K562 (cell line): ENCODE results near the gene TRDMT1. TPM values are rescaled to one million over a fixed set of nuclear protein-coding genes. Genes with fewer than 3 reads are reported as not detected.

Experiments used
- ARHGAP35 ChIP-seq: fragments of 450-650 bp; IDR thresholded peaks from 2 replicates; pipeline ENCODE4 v1.6.1; 2018; ENCODE audit not compliant: partially characterized antibody
- ARID1B ChIP-seq: fragments of 450-650 bp; IDR thresholded peaks from 2 replicates; pipeline ENCODE4 v1.6.1; 2016; ENCODE audit warnings: antibody characterized with exemption, mild to moderate bottlenecking, inconsistent platforms
- CCAR2 ChIP-seq: fragments of 200-400 bp; formaldehyde crosslinking; IDR thresholded peaks from 2 replicates; pipeline ENCODE4 v1.6.1; 2017; ENCODE audit warnings: mild to moderate bottlenecking, low read depth, low read length
- DNMT1 ChIP-seq: fragments of 450-650 bp; IDR thresholded peaks from 2 replicates; pipeline ENCODE4 v1.6.1; 2016; ENCODE audit warnings: antibody characterized with exemption, mild to moderate bottlenecking
- EWSR1 ChIP-seq: fragments of 450-650 bp; IDR thresholded peaks from 2 replicates; pipeline ENCODE4 v1.6.1; 2018; ENCODE audit warnings: borderline replicate concordance, mild to moderate bottlenecking, low read depth, moderate library complexity; ENCODE audit not compliant: partially characterized antibody
- FOSL1 ChIP-seq: fragments of 200-800 bp; sonication (Bioruptor generic); conservative IDR thresholded peaks from 2 replicates; pipeline ENCODE4 v1.6.1; 2016; ENCODE audit warnings: missing genetic modification characterization, missing compliant biosample characterization
- HDAC8 ChIP-seq: fragments of 450-650 bp; IDR thresholded peaks from 2 replicates; pipeline ENCODE4 v1.6.1; 2016; ENCODE audit warnings: mild to moderate bottlenecking, missing genetic modification characterization, moderate library complexity, missing compliant biosample characterization
- HIVEP1 ChIP-seq: fragments of 250-450 bp; sonication (Bioruptor Pico); IDR thresholded peaks from 2 replicates; pipeline ENCODE4 v1.4.0; 2020; ENCODE audit warnings: mild to moderate bottlenecking
- HMGN3 ChIP-seq: IDR thresholded peaks from 2 replicates; pipeline ENCODE4 v1.6.1; 2011; ENCODE audit warnings: borderline replicate concordance, low read depth, mild to moderate bottlenecking, mixed read lengths, low read length; ENCODE audit not compliant: insufficient read length; ENCODE audit errors: extremely low read depth
- HNRNPUL1 ChIP-seq: fragments of 200-400 bp; formaldehyde crosslinking; IDR thresholded peaks from 2 replicates; pipeline ENCODE4 v1.6.1; 2017; ENCODE audit warnings: low read length
- NCOR1 ChIP-seq: fragments of 450-650 bp; IDR thresholded peaks from 2 replicates; pipeline ENCODE4 v1.6.1; 2016; ENCODE audit warnings: mild to moderate bottlenecking, moderate library complexity
- PRMT5 ChIP-seq: sonication (generic); formaldehyde crosslinking; IDR thresholded peaks from 2 replicates; pipeline ENCODE4 v1.5.0; 2020; ENCODE audit warnings: missing genetic modification reagents
- RBM39 ChIP-seq: fragments of 200-400 bp; formaldehyde crosslinking; optimal IDR thresholded peaks from 2 replicates; pipeline ENCODE3; 2018; ENCODE audit warnings: low read depth, low read length
- TCF7 ChIP-seq: sonication (generic); IDR thresholded peaks from 2 replicates; pipeline ENCODE4 v1.6.1; 2016; ENCODE audit warnings: antibody characterized with exemption, borderline replicate concordance
- ZNF165 ChIP-seq: fragments of 250-450 bp; sonication (Bioruptor Pico); IDR thresholded peaks from 2 replicates; pipeline ENCODE4 v1.4.0; 2020; ENCODE audit warnings: borderline replicate concordance
- ZNF232 ChIP-seq: sonication (generic); formaldehyde crosslinking; IDR thresholded peaks from 2 replicates; pipeline ENCODE4 v1.8.0; 2022; ENCODE audit warnings: mild to moderate bottlenecking, missing genetic modification reagents
- polyA plus RNA-seq, 8 experiments: library from polyadenylated mRNA; depleted of rRNA in 4 of 8; stranded (reverse) in 5 of 8; unstranded in 3 of 8; fragments of >200 nt; fragmentation: Nextera tagmentation in 2 of 8; fragmentation: Illumina TruSeq in 1 of 8; extraction: Ambion mirVana in 2 of 8; extraction: Trizol in 1 of 8; gene quantifications; 2 replicates each; pipeline versions ENCODE4 v1.2.1 to v1.2.3, GENCODE V29; 2011 to 2014; ENCODE audit warnings: inconsistent platforms in 1 of 8, missing spikeins in 1 of 8
- total RNA-seq, 7 experiments: library from RNA; depleted of rRNA in 6 of 7; stranded (reverse); fragments of >200 nt in 6 of 7; fragmentation: Illumina TruSeq in 2 of 7; extraction: Trizol in 2 of 7; gene quantifications; 2 replicates each; pipeline versions ENCODE4 v1.2.1 to v1.2.3, GENCODE V29; 2011 to 2021; ENCODE audit warnings: low replicate concordance in 1 of 7
- TF ChIP-seq, protein P1 (sequence below): fragments of 450-650 bp; formaldehyde crosslinking; IDR thresholded peaks from 2 replicates; pipeline ENCODE4 v1.4.0; 2020; ENCODE audit warnings: mild to moderate bottlenecking, moderate library complexity
- TF ChIP-seq, protein P2 (sequence below), 2 experiments: fragments of 200-800 bp in 1 of 2; sonication (Bioruptor generic) in 1 of 2; sonication (generic) in 1 of 2; formaldehyde crosslinking in 1 of 2; IDR thresholded peaks in 1 of 2; conservative IDR thresholded peaks in 1 of 2; 2 replicates each; pipeline versions ENCODE4 v1.5.0 to v1.6.1; 2016 to 2020; ENCODE audit warnings: missing compliant biosample characterization in 1 of 2, missing genetic modification characterization in 1 of 2, missing genetic modification reagents in 1 of 2
- TF ChIP-seq, protein P3 (sequence below): fragments of 250-450 bp; sonication (Bioruptor Pico); IDR thresholded peaks from 2 replicates; pipeline ENCODE4 v1.5.0; 2020; ENCODE audit warnings: mild to moderate bottlenecking

TRDMT1 gene
- total and polyA plus RNA-seq, 9 of the 15 experiments (the other 6 are each of a cell fraction or from before 2014, with no cell fraction given), result 5.4 to 12.6 (median 9.3) TPM

DNA sequence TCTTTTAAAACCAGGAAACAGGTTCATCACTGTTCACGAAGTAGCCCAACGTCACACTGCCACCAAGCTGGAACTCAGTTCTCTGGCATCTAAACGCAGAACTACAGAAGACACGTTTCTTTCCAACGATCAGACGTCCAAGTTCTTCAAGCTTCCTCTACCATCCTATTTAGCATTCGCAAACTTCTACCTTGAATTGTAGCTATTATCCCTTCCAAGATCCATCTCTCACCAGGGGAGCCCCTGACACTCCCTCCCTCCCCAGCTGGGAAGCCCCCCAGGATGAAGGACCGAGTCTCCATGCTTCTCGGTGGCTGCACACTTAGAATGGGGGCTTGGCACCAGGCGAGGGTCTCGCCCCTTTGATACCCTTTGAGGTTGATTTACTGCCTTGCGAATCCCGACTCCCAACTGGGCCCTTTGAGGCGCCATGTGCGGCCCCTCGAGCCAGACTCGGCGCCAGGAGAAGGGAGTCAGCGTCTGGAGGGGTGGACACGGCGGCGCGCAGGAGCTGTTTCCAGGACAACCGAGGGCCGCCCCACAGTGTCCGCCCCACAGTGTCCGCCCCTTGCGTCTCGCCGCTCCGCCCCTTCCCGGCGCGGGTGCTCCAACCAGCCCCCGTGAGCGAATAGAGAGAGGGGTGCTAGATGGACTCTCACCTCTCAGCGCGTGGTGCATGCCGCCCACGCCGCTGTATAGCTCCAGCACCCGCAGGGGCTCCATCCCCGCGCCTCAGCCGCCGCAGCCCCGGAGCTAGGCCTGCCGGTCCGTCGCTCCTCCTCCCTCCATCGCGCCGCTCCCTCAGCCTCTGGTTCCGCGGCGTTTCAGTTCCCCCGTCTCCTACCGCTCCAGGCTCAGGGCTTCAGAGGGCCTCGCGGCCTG, at the start of gene TRDMT1 (continued):
- no peak for TF ChIP-seq ZNF232 (CRISPR knock-in tag)
- peak; percentile 75; the same call in 1 of the 2 replicates for TF ChIP-seq HDAC8 (tag)
- no peak; the same call in 1 of the 2 replicates for TF ChIP-seq FOSL1
- TF ChIP-seq HNRNPUL1, result no peak
- TF ChIP-seq HIVEP1 (CRISPR knock-in tag), result no peak
- peak; percentile 40 for TF ChIP-seq RBM39
- TF ChIP-seq ARHGAP35, result no peak
- TF ChIP-seq, protein P1, sequence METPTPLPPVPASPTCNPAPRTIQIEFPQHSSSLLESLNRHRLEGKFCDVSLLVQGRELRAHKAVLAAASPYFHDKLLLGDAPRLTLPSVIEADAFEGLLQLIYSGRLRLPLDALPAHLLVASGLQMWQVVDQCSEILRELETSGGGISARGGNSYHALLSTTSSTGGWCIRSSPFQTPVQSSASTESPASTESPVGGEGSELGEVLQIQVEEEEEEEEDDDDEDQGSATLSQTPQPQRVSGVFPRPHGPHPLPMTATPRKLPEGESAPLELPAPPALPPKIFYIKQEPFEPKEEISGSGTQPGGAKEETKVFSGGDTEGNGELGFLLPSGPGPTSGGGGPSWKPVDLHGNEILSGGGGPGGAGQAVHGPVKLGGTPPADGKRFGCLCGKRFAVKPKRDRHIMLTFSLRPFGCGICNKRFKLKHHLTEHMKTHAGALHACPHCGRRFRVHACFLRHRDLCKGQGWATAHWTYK, result peak; percentile 53; the same call in 1 of the 2 replicates
- no peak for TF ChIP-seq EWSR1
- no peak for TF ChIP-seq PRMT5 (CRISPR knock-in tag)
- TF ChIP-seq HMGN3, result peak; percentile 81
- TF ChIP-seq ARID1B, result no peak; the same call in 1 of the 2 replicates
- TF ChIP-seq, protein P2, sequence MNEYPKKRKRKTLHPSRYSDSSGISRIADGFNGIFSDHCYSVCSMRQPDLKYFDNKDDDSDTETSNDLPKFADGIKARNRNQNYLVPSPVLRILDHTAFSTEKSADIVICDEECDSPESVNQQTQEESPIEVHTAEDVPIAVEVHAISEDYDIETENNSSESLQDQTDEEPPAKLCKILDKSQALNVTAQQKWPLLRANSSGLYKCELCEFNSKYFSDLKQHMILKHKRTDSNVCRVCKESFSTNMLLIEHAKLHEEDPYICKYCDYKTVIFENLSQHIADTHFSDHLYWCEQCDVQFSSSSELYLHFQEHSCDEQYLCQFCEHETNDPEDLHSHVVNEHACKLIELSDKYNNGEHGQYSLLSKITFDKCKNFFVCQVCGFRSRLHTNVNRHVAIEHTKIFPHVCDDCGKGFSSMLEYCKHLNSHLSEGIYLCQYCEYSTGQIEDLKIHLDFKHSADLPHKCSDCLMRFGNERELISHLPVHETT (CRISPR knock-in tag; conservative IDR thresholded peaks at IDR 0.05 in 1 of 2, IDR thresholded peaks at IDR 0.05 in 1 of 2), result peak in 1 of 2 experiments; percentile 70; a peak in 2 of 4 replicates
- no peak for TF ChIP-seq DNMT1
- peak; percentile 61 for TF ChIP-seq NCOR1
- no peak for TF ChIP-seq CCAR2
- no peak for TF ChIP-seq ZNF165 (CRISPR knock-in tag)
- peak; percentile 48; the same call in 1 of the 2 replicates for TF ChIP-seq TCF7
- TF ChIP-seq, protein P3, sequence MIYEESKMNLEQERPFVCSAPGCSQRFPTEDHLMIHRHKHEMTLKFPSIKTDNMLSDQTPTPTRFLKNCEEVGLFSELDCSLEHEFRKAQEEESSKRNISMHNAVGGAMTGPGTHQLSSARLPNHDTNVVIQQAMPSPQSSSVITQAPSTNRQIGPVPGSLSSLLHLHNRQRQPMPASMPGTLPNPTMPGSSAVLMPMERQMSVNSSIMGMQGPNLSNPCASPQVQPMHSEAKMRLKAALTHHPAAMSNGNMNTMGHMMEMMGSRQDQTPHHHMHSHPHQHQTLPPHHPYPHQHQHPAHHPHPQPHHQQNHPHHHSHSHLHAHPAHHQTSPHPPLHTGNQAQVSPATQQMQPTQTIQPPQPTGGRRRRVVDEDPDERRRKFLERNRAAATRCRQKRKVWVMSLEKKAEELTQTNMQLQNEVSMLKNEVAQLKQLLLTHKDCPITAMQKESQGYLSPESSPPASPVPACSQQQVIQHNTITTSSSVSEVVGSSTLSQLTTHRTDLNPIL (CRISPR knock-in tag), result no peak
